BLaER1 (cell line): ENCODE measurements around the gene MAP7D2.
"Not testable (repeated sequence)": the region's sequence is repeated elsewhere in the genome, so short reads cannot be mapped to it uniquely, and the experiment has no call there.

Experiments used
- H3K27ac ChIP-seq: shearing (Covaris generic); formaldehyde crosslinking; 2 replicates; pipeline ENCODE4 v1.8.1; 2022
- H3K27me3 ChIP-seq: shearing (Covaris generic); formaldehyde crosslinking; 2 replicates; pipeline ENCODE4 v1.8.1; 2022
- H3K36me3 ChIP-seq: shearing (Covaris generic); formaldehyde crosslinking; 2 replicates; pipeline ENCODE4 v1.8.1; 2022
- H3K4me1 ChIP-seq: shearing (Covaris generic); formaldehyde crosslinking; 2 replicates; pipeline ENCODE4 v1.8.1; 2022
- H3K4me2 ChIP-seq: shearing (Covaris generic); formaldehyde crosslinking; 2 replicates; pipeline ENCODE4 v1.8.1; 2022
- H3K4me3 ChIP-seq: shearing (Covaris generic); formaldehyde crosslinking; 2 replicates; pipeline ENCODE4 v1.8.1; 2022
- H3K9ac ChIP-seq: shearing (Covaris generic); formaldehyde crosslinking; 2 replicates; pipeline ENCODE4 v1.8.1; 2022
- H3K9me3 ChIP-seq: shearing (Covaris generic); formaldehyde crosslinking; 2 replicates; pipeline ENCODE4 v1.8.1; 2022
- H4K20me1 ChIP-seq: shearing (Covaris generic); formaldehyde crosslinking; 2 replicates; pipeline ENCODE4 v1.8.1; 2022
- Cebpa-rat ChIP-seq: shearing (Covaris generic); IDR thresholded peaks from 2 replicates; pipeline ENCODE4 v1.8.1; 2022

Gene MAP7D2

DNA sequence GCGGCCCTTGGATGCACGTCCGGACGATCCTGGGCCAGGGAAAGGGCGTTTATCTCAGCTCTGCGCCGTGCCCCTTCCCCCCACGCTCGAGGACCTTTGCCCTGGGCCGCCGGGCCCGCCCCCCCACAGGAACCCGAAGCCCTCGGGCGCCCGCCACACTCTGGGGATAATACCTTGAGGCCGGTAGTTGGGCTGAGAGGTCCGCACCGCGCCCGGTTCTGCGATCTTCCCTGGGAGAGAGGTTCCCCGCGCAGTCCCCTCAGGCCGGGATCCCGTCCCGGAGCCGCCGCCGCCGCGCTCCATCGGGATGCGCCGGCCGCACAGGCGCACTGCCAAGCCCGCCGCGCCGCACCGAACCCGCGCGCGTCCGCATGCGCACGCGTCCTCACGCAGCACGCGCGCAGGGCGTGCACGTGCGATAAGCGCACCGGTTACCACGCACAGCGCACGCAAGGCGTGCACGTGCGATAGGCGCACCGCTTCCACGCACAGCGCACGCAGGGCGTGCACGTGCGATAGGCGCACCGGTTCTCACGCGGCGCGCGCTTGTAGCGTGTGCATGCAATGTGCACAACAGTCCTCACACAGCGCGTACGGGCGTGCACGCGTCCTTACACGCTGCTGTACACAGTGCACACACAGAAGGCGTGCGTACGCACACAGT lies at the start of gene MAP7D2:
Gene MAP7D2 (minus strand): TSS at position 331 of the 664 bp plus-strand sequence. CDS start 28 bp downstream, at position 303.
- no peak within 1 kb of the TSS for H3K9ac ChIP-seq
- H4K20me1 ChIP-seq = no peaks in the 10 kb centered on the region
- H3K36me3 ChIP-seq = no peaks in the 10 kb centered on the region
- H3K27me3 ChIP-seq = no peaks in the 10 kb centered on the region
- TF ChIP-seq Cebpa-rat = no peak
- no peak within 1 kb of the TSS for H3K4me2 ChIP-seq
- no peak within 1 kb of the TSS for H3K4me3 ChIP-seq
- H3K27ac ChIP-seq = no peak within 1 kb of the TSS
- peaks cover 18% of the 10 kb centered on the region for H3K9me3 ChIP-seq
- peaks cover 17% of the 10 kb centered on the region for H3K4me1 ChIP-seq

DNA sequence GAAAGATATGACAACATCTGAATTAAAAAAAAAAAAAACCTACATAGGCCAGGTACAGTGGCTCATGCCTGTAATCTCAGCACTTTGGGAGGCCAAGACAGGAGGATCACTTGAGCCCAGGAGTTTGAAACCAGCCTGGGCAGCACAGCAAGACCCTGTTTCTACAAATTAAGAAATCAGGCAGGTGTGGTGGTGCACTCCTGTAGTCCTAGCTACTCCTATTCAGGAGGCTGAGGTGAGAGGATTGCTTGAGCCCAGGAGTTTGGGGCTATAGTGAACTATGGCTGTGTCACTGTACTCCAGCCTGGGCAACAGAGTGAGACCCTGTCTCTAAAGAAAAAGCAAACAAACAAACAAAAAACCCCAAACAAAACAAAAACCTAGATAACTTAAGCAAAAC lies 45.8 kb upstream of the MAP7D2 start:
- H4K20me1 ChIP-seq, H3K9ac ChIP-seq, H3K27me3 ChIP-seq, H3K9me3 ChIP-seq, H3K4me3 ChIP-seq, H3K4me2 ChIP-seq, H3K4me1 ChIP-seq, H3K27ac ChIP-seq: not testable (repeated sequence)
- H3K36me3 ChIP-seq = peaks cover 56% of the 10 kb centered on the region

DNA sequence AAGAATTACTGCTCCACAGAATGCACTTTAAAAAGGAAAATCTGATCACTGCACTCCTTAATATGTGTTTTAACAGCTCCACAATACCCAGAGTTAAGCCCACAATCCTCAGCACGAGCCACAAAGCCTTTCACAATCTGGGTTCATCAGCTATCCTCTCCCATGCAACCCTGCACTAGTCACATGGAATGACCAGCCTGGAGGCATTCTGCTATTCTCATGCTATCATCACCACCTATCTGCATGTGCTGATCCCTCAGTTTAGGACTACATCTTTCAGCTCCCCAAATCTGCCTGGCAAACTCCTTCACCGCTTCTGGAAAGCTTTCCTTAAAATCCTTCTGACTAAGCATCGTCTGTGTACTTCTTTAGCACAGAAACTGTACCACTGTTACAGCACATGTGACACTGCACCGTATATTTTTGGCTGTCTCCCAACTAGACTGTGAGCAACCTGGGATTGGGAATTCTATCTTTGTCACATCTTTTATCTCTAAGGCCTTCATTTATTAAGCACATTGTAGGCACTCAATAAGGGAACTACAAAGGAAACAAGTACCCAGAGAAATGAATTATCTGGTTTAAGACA lies 43.2 kb upstream of the MAP7D2 start:
- no peak overlapping the region for H3K4me2 ChIP-seq
- peaks cover 73% of the 10 kb centered on the region for H3K36me3 ChIP-seq
- no peak overlapping the region for H3K4me3 ChIP-seq
- H3K9ac ChIP-seq = no peak overlapping the region
- no peaks in the 10 kb centered on the region for H3K9me3 ChIP-seq
- H3K27ac ChIP-seq = no peak overlapping the region
- TF ChIP-seq Cebpa-rat = no peak
- no peaks in the 10 kb centered on the region for H3K4me1 ChIP-seq
- no peaks in the 10 kb centered on the region for H4K20me1 ChIP-seq
- H3K27me3 ChIP-seq = no peaks in the 10 kb centered on the region

- H3K4me1 ChIP-seq = no peaks in the 10 kb centered on the region
- H3K36me3 ChIP-seq = peaks cover 45% of the 10 kb centered on the region
- no peak overlapping the region for H3K9ac ChIP-seq
- H3K27me3 ChIP-seq = no peaks in the 10 kb centered on the region
- no peaks in the 10 kb centered on the region for H3K9me3 ChIP-seq
- H4K20me1 ChIP-seq = no peaks in the 10 kb centered on the region
- no peak overlapping the region for H3K27ac ChIP-seq
- TF ChIP-seq Cebpa-rat = no peak
- no peak overlapping the region for H3K4me2 ChIP-seq
- no peak overlapping the region for H3K4me3 ChIP-seq
Observed at GRCh38 chrX:20151689-20152088, 35.0 kb upstream of the MAP7D2 start.

DNA sequence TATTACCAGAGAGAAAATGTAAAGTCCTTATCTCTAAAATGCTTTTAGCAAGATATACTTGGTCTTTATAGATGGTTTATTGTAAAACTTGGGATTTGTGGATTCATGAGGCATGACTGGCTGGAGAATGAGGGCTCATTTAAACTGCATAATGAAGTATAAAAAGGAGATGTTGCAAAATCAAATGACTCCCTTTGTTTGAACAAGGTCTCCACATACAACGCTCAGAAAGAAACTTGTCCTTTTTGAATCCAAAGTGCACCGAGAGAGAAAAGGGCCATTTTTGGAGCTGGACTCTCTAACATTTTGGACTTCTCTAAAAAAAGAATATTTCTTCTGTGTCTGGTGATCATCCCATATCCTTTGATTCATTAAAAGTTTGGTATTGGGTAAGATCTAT lies 32.6 kb upstream of the MAP7D2 start:
- Histone ChIP-seq H3K4me3 (no peak overlapping the region), H3K27me3 (no peaks in the 10 kb centered on the region), H3K4me1 (0 out of 2 replicates have a peak, but pooled peaks cover 3% of the 10 kb centered on the region), H3K9me3 (no peaks in the 10 kb centered on the region), H3K9ac (no peak overlapping the region), H4K20me1 (no peaks in the 10 kb centered on the region), H3K36me3 (peaks cover 24% of the 10 kb centered on the region), H3K4me2 (no peak overlapping the region), H3K27ac (no peak overlapping the region)
- no peak for TF ChIP-seq Cebpa-rat

DNA sequence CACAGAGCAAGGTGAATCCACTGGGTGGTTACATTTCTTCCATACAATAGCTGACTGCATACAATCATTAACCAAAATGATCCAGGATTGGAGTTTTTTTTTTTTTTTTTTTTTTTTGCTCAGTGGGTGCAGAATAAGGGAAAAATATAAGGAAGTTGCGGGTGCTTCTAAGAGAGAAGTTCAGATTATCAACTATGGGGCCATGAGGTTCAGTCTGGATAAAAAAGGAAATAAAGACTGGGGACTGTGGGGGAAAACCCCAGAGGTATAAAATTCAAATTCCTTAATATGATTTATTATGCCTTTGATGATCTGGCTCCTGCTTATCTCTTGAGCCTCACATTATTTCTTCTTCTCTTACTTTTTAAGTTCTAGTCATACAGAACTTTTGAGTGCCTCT lies 30.9 kb upstream of the MAP7D2 start:
- Histone ChIP-seq H3K27me3 (no peaks in the 10 kb centered on the region), H3K4me1 (peaks cover 8% of the 10 kb centered on the region), H3K36me3 (peaks cover 15% of the 10 kb centered on the region), H3K4me3 (no peak overlapping the region), H4K20me1 (no peaks in the 10 kb centered on the region), H3K4me2 (no peak overlapping the region), H3K9ac (no peak overlapping the region), H3K9me3 (no peaks in the 10 kb centered on the region), H3K27ac (no peak overlapping the region)
- no peak for TF ChIP-seq Cebpa-rat

- H3K4me3 ChIP-seq = no peak overlapping the region
- no peak for TF ChIP-seq Cebpa-rat
- H3K36me3 ChIP-seq = peaks cover 2% of the 10 kb centered on the region
- H3K27ac ChIP-seq = no peak overlapping the region
- H3K4me2 ChIP-seq = no peak overlapping the region
- no peaks in the 10 kb centered on the region for H3K9me3 ChIP-seq
- peaks cover 23% of the 10 kb centered on the region for H3K4me1 ChIP-seq
- peaks cover 17% of the 10 kb centered on the region for H4K20me1 ChIP-seq
- no peaks in the 10 kb centered on the region for H3K27me3 ChIP-seq
- no peak overlapping the region for H3K9ac ChIP-seq
Observed at GRCh38 chrX:20144491-20144890, 27.8 kb upstream of the MAP7D2 start.

DNA sequence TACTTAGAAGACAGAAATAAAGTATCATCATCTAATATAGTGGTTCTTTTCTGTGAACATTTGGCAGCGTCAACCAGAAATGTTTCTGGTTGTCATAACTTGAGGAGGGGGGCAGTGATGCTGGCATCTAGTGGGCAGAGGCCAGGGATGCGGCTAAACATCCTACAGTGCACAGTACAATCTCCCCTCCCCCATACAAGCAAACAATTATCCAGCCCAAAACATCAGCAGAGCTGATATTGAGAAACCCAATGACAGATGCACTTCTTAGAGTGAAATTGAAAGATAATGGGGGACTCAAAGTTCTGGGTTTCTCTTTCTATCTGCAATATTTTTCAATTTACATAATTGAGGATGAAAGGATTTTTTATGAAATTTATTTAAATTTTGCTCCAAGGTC lies 26.9 kb upstream of the MAP7D2 start:
- H3K9ac ChIP-seq = no peak overlapping the region
- H3K36me3 ChIP-seq = peaks cover 11% of the 10 kb centered on the region
- no peak overlapping the region for H3K27ac ChIP-seq
- H4K20me1 ChIP-seq = peaks cover 27% of the 10 kb centered on the region
- H3K4me2 ChIP-seq = no peak overlapping the region
- no peaks in the 10 kb centered on the region for H3K9me3 ChIP-seq
- no peaks in the 10 kb centered on the region for H3K27me3 ChIP-seq
- H3K4me3 ChIP-seq = no peak overlapping the region
- TF ChIP-seq Cebpa-rat = no peak
- peaks cover 31% of the 10 kb centered on the region for H3K4me1 ChIP-seq

DNA sequence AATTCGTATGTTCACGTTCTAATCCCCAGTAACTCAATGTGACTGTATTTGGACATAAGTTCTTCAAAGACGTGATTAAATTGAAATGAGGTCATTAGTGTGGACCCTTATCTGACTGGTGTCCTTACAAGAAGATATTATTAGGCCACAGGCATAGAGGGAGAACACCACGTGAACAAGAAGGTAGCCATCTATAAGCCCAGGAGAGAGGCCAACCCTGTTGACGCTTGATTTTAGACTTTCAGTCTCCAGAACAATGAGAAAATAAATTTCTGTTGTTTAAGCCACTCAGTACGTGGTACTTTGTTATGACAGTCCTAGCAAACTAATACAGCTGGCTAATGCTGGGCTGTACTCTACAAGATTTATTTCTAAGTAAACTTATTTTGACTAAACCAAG lies 26.4 kb upstream of the MAP7D2 start:
- peaks cover 14% of the 10 kb centered on the region for H3K36me3 ChIP-seq
- no peaks in the 10 kb centered on the region for H3K27me3 ChIP-seq
- no peak overlapping the region for H3K27ac ChIP-seq
- peaks cover 31% of the 10 kb centered on the region for H3K4me1 ChIP-seq
- H3K9ac ChIP-seq = no peak overlapping the region; the same call in 1 of the 2 replicates
- H3K9me3 ChIP-seq = no peaks in the 10 kb centered on the region
- H4K20me1 ChIP-seq = peaks cover 31% of the 10 kb centered on the region
- no peak overlapping the region for H3K4me3 ChIP-seq
- H3K4me2 ChIP-seq = peak overlapping the region; percentile 76
- TF ChIP-seq Cebpa-rat = no peak

- Histone ChIP-seq H3K4me3 (peak within 1 kb of the TSS; percentile 85), H3K4me2 (peak within 1 kb of the TSS; percentile 82), H3K9me3 (no peaks in the 10 kb centered on the region), H3K9ac (peak within 1 kb of the TSS; percentile 95), H3K4me1 (peaks cover 31% of the 10 kb centered on the region), H3K27me3 (no peaks in the 10 kb centered on the region), H3K27ac (peak within 1 kb of the TSS; percentile 93), H4K20me1 (peaks cover 47% of the 10 kb centered on the region), H3K36me3 (peaks cover 30% of the 10 kb centered on the region)
- TF ChIP-seq Cebpa-rat = no peak
Observed at GRCh38 chrX:20141281-20142220, 24.8 kb upstream of the MAP7D2 start, which contains the start of gene EIF1AX. EIF1AX (minus strand) TSS chrX:20141838; CDS start chrX:20141640, 198 bp downstream.
